GM15510 (cell line): Measurements from ENCODE around the gene TUBG2.

ENCODE experiments used
- POLR2A ChIP-seq: IDR thresholded peaks from 3 replicates; pipeline ENCODE4 v1.6.1; 2011; ENCODE audit warnings: borderline replicate concordance; ENCODE audit not compliant: insufficient read length; ENCODE audit errors: extremely low read depth

TUBG2 gene

DNA sequence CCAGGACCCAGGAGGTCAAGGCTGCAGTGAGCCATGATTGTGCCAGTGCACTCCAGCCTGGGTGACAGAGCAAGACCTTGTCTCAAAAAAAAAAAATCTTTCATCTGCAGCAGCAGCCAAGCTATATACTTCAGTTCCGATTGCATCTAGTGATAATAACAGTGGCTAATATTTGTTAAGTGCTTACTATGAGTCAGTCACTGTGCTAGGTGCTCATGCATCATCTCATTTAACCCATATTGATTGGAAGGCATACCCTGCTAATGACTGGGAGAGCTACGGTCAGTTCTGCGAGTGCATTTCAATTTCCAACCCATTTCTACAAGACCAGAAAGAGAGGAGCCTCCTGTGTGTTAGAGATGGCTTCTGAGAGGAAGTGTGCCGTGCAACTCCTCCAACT lies 7.7 kb upstream of the TUBG2 start:
- TF ChIP-seq POLR2A, result no peak

DNA sequence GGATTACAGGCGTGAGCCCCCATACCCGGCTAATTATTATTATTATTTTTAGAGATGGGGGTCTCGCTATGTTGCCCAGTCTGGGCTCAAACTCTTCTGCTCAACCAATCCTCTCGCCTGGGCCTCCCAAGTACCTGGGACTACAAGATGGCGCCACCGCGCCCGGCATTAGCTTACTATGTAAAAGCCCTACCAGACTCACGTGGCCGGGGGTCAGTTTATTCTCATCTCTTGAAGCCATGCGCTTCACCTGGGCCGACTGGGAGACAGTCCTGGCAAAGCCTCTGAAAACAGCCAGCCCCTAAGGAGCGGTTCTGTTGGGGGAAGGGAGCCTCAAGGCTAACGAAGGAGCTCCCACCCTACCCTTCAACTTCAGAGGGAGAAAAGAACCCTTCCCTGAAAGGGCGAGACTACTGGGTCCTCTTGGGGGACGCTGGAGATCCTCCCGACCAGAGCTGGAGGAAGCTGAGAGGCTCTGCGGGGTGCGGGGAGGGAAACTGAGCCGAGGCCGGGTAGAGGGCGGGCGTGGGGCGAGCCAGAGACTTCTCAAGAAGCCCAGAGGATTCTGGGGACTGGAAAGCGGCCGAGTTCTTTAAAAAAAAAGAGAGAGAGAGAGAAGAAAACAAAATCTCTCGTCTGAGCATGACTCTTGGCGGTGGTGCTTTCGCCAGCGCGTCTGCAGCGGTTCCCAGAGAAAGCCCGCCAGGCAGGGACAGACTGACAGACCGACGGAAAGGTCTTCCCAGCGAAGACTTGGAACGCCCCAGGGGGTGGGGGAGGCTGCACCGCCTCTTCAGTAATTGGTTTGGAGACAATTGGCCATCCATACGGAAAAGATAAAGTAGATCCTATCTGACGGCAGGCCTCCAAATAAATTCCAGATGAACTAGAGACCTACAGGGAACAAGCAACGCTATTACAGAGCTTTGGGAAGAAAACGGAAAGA lies 5.6 kb upstream of the TUBG2 start:
- no peak for TF ChIP-seq POLR2A

DNA sequence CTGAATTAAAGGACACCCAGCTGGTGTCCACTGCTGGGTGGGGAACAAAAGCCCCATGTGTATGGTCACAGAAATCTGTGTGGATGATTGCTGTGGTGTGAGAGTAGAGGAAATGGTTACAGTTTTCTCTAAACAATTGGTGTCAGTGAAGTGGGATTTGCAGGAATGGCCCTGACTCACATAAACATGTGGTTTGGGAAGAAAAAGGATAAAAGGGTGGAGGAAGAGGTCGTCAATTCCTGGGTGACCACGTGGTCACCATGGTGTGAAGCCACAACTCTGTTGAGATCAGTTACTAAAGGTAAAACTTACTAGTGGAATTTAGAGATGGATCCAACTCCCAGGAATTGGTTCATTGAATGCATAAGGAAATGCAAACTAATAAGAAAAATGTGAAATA lies 3.6 kb upstream of the TUBG2 start:
- no peak for TF ChIP-seq POLR2A

DNA sequence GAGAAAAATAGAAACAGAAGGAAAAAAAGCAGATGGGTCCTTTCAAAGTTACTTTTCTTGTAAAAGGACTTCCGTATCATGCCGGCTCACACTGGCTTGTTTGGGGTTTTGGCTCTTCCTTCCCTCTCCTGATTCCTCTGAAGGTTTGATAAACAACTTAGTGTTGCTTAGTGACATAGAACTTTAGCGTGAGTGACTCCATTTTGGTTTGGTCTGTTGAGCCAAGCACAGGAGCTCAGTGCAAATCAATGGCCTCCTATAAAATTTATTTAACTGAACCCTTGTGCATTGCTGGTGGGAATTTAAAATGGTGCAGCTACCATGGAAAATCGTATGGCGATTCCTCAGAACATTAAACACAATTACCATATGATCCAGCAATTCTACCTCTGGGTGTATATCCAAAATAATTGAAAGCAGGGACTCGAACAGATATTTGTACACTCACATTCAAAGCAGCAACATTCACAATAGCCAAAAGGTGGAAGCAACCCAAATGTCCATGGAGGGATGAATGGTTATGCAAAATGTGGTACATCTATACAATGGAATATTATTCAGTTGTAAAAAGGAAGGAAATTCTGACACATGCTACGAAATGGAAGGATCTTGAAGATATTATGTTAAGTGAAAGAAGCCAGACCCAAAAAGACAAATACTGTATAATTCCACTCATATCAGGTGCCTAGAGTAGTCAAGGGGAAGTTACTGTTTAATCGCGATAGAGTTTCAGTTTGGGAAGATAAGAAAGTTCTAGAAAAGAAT lies 1.1 kb upstream of the TUBG2 start:
- TF ChIP-seq POLR2A, result no peak

DNA sequence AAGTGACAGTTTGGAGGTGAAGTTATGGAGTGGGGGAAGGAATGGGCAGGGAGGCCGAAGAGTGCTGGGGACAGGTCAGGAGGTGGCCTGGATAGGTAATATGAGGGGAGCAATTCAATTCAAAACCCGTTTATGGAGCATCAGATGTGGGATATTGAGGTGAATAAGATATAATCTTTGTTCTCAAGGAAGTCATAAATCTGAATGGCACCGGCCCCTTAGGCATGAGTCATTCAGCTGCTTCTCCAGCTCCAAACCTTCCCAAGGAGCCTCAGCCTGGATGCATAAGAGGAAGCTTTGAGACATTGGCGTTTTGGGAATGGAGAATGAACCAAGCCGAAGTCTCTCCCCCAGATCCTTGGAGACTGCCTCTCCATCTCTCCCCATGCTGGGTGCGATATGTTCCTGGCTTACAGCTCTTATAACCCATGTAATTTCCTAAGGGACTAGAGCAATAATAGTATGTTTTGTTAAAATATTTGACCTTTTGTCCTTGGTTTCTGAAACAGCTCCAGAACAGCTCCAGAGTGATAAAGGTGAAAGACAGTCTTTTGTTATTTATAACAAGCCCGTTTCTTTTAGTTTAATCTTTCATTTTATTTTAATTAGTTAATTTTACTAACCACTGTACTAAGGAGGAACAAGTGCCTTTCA lies 1.7 kb downstream of the TUBG2 start:
- TF ChIP-seq POLR2A, result no peak

DNA sequence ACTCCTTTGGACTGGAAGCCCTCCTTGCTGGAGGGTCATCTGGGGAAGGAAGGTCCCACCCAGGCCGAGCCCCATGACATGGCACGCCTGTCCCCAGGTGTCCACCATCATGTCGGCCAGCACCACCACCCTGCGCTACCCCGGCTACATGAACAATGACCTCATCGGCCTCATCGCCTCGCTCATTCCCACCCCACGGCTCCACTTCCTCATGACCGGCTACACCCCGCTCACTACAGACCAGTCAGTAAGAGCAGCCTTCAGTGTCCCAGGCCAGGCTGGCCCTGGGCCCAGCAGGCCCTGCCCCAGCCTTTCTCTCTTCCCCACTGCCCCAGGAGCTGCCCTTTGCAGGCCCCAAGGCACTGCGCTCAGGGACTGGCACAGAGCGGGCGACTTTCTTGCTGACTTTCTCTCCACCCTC lies 6.5 kb downstream of the TUBG2 start:
- no peak for TF ChIP-seq POLR2A

DNA sequence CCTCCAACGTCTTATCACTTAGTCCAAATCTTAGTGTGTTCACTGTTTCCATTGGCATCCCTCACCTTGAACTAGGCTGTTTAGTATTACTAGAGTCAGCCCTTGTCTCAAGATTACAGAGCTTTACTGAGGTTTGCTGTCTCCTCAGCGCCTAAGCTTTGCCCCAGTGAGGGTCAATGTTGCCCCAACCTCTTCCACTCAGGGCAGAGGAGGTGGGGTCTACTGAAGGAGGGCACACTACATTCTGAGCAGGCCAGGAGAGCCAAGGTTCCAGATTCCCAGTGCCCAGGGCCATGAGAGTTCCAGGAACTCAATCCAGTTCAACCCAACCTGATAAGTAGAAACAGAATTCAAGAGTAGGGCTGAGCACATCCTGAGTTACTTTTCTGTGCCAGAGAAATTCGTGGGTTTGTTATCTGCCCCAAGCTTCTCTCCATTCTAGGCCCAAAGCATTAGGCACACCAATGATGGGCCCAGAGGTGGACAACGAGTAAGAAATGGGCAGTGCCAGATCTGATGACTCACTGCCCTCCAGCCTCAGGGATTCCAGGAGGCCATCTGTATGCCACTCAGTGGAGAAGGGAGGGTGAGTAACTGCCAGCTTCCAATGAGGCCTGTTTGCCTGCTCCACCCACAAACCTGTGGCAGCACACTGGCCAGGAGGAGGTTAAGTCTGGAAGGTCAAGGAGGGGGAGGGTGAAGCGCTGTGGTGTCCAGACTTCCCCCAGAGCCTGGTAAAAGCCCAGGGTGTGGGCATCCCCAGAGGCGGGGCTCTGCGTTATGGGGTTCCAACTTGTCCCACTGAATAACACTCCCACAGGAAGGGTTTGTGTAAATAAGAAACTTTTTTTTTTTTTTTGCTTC lies 8.2 kb downstream of the TUBG2 start:
- no peak for TF ChIP-seq POLR2A

DNA sequence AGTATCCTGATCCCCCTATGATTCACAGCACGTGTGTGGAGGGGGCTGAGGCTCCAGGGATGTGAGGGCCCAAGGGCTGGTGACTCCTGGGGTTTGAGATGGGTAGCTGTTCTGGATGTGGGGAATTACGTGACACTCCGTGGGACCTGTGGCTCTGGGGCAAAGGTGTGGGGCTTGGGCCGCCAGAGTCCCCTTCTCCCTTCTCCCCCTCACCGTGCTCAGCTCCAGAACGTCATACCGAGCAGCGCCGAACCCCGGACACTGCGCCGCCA lies 10.6 kb downstream of the TUBG2 start:
- no peak for TF ChIP-seq POLR2A

DNA sequence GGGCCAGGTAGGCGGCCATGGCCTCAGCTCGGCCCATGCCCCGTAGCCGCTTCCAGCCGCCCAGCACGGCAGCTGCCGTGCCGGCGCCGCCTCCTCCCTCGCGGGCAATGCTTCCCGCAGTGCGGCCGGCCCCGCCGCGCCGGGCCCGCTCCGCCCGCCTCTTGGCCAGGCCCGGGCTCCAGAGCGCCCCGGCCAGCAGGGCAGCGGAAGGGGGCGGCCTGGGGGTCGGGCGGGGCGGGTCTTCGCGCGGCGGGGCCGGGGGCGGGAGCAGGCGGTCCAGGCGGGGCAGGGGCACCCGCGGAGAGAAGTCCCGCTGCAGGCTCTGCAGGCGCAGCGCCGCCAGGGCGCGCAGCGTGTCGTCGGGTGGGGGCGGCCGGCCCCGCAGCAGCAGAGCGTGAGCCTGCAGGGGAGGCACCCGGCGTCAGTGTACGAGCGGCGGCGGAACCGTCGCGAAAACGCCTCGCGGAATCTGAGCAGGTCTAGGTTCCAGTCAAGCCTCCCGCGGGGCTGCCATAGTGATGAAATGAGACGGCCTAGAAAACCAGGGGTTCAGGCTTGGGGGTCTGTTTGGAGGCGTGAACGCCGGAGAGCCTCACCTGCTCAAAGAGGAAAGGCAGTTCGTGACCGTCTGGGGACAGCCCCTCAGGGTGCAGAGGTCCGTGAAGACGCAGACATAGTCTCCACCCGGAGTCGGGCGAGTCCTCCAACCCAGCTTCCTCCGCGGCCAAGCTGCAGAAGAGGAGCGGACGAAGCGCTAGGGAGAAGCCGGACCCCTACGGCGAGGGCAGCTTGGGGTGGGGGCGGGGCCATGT lies 11.1 kb downstream of the TUBG2 start:
- no peak for TF ChIP-seq POLR2A

DNA sequence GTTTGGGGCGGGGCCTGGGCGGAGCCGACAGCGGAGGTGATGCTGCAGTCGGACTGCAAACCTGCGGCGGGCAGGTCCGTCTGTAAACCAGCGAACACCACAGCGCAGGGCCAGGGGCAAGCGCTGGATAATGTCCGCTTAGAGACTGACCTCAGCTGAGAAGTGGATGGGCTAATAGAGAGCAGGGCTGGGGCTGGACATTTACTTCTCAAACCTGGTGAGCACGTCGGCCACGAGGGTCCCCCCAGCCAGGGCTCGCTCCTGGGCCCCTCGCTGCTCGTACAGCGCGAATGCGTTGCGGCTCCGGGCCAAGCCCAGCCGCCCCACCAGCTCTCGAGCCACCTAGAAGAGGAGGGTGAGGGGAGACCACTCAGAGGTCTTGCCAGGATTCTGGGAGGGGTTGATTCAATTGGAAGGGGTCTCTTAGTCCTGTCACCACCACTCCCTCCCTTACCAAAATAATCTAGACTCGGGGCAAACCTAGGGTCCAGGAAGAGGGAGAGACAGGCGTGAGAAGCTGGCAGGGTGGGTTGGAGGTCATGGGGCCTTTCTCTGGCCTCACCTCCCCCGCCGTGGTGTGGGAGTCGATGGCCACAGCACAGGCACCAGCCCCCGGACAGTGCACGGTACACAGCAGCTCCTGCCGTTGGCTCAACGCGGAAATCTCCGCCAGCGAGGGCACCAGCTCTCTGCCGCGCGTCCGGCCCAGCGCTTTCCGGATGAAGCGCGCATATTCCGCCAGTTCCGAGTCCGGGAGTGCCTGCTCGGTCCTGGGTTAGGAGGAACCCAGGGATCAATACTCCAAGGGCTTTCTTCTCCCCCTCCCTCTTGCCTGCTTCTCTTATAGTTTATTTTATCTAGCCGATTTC lies 11.9 kb downstream of the TUBG2 start:
- no peak for TF ChIP-seq POLR2A

DNA sequence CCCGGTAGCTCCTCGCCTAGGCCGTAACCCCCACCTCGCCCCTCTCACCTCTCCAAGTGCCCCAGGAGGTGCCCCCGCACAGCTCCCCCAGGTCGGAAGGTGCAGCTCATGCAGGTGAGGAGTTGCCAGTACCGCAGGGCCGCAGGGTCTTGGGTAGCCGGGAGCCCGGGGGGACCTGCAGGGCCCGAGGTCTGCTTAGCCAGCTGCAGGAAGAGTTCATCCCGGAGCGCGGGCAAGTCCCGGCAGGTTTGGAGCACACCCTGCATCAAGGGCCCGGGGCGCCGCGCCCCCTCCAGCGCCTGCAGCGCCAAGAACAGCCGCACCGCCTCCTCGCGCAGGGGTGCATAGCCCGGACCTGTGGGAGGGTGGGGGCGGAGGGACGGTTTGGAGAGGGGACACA lies 13.0 kb downstream of the TUBG2 start:
- TF ChIP-seq POLR2A, result no peak

DNA sequence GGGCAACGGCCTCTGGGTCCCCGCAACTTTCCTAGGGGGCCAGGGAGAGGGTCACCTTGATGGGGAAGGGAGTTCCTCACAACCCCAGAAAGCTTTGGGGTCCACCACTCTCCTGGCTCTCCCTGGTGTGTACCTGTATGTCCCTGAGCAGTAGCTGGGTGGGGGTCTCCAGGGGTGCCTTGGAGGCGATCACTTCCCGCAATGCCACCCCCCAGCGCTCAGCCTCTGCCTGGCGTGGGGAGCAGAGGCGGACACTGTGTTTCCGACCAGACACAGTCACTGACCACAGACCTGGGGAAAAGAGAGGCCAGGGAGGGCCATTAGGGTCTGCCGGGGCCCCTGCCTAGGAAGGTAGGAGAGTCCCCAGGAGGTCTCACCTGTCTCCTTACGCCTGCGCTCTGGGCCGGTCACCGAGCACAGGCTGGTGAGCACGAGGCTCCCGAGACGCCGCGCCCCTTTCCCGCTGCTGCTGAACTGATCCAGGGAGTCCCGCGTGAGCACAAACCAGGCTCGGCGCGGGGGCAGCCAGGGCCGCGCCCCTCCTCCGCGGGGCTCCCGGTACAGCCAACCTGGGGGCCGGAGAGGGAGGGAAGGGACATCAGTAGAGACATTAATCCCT lies 14.3 kb downstream of the TUBG2 start:
- no peak for TF ChIP-seq POLR2A

DNA sequence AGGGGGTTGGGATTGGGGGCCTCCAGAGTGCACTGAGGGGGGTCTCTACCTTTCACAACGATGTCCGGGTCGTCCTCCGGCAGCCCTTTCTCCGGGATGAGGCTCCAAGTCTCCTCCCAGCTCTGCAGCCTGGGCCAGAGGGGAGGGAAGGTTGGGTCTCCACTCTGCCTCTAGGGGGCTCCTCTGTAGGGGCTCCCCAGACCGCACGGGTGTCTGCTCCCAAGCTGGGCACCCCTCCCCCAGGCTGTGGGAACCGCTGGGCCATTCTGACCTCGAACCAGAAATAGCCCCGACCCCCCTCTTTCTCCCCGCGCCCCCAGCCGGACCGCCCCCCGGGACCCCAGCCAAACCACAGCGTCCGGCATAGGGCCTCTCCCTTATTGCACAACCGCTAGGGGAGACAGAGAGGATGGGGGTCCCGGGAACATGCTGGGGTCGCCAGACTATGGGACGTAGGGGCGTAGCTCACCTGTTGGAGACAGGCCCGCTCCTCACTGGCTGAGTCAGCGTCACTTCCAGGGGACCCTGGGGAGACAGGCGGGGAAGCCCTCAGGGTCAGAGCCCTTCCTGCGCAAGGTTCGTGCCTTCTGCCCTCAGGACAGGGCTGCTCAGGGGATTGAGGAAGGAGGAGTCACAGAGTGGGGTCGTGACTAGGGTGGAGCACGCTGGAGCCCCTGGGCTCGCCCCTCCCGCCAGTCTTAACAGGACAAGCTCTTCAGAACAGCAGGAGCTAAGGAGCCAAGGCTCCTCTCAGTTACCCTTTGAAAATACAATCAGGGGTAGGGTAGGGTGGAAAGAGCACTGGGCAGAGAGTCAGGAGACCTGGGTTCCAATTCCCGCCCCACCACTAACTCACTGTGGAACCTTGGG lies 15.0 kb downstream of the TUBG2 start:
- no peak for TF ChIP-seq POLR2A
